Liver (tissue), 9 donors: ENCODE measurements around the gene EML6. TPM values are rescaled to one million over a fixed set of nuclear protein-coding genes. Genes with fewer than 3 reads are reported as not detected.

Experiments used
- DNase-seq: peaks from one replicate; pipeline ENCODE4 v3.0.0-alpha.2; 2017; ENCODE audit warnings: low spot score
- H3K27ac ChIP-seq, 2 donors: one replicate each; pipeline ENCODE4 v1.7.0; 2013; ENCODE audit warnings: inconsistent platforms in 2 of 2, low read length in 2 of 2, control low read depth in 1 of 2, low read depth in 1 of 2, mild to moderate bottlenecking in 1 of 2
- H3K27me3 ChIP-seq, 4 donors: one replicate each; pipeline versions ENCODE4 v1.6.1 to v1.7.0; 2013; ENCODE audit warnings: low read length in 3 of 4, inconsistent platforms in 1 of 4, mild to moderate bottlenecking in 1 of 4, moderate library complexity in 1 of 4; ENCODE audit not compliant: control insufficient read depth in 4 of 4, insufficient read depth in 4 of 4
- H3K36me3 ChIP-seq, 4 donors: one replicate each; pipeline versions ENCODE4 v1.6.1 to v1.7.0; 2013; ENCODE audit warnings: low read length in 3 of 4, mild to moderate bottlenecking in 3 of 4, low read depth in 1 of 4, moderate library complexity in 1 of 4; ENCODE audit not compliant: control insufficient read depth in 4 of 4, insufficient read depth in 3 of 4
- H3K4me1 ChIP-seq, 4 donors: one replicate each; pipeline versions ENCODE4 v1.6.1 to v1.7.0; 2013; ENCODE audit warnings: low read length in 3 of 4, mild to moderate bottlenecking in 3 of 4, moderate library complexity in 1 of 4; ENCODE audit not compliant: control insufficient read depth in 4 of 4, insufficient read depth in 4 of 4
- H3K4me3 ChIP-seq, 3 donors: one replicate each; pipeline versions ENCODE4 v1.6.1 to v1.7.0; 2013; ENCODE audit warnings: low read length in 3 of 3, control low read depth in 1 of 3, low read depth in 1 of 3, mild to moderate bottlenecking in 1 of 3
- H3K9ac ChIP-seq, 2 donors: one replicate each; pipeline ENCODE4 v1.7.0; 2013; ENCODE audit warnings: low read length in 2 of 2, mild to moderate bottlenecking in 2 of 2, moderate library complexity in 2 of 2, control low read depth in 1 of 2, low read depth in 1 of 2
- H3K9me3 ChIP-seq, 4 donors: one replicate each; pipeline versions ENCODE4 v1.6.1 to v1.7.0; 2013; ENCODE audit warnings: low read length in 3 of 4; ENCODE audit not compliant: control insufficient read depth in 4 of 4
- EGR1 ChIP-seq, 2 donors: IDR thresholded peaks; 2 replicates each; pipeline ENCODE4 v1.6.1; 2016 to 2018; ENCODE audit warnings: antibody characterized with exemption in 2 of 2, low read depth in 2 of 2
- FOXA1 ChIP-seq: IDR thresholded peaks from 2 replicates; pipeline ENCODE4 v1.6.1; 2016; ENCODE audit warnings: antibody characterized with exemption
- FOXA2 ChIP-seq: IDR thresholded peaks from 2 replicates; pipeline ENCODE4 v1.6.1; 2016; ENCODE audit warnings: antibody characterized with exemption
- GABPA ChIP-seq, 2 donors: IDR thresholded peaks in 1 of 2; conservative IDR thresholded peaks in 1 of 2; 2 replicates each; pipeline ENCODE4 v1.6.1; 2016; ENCODE audit warnings: antibody characterized with exemption in 2 of 2, mild to moderate bottlenecking in 1 of 2, moderate library complexity in 1 of 2
- HNF4A ChIP-seq, 2 donors: conservative IDR thresholded peaks; 2 replicates each; pipeline ENCODE4 v1.6.1; 2016; ENCODE audit warnings: antibody characterized with exemption in 2 of 2, mild to moderate bottlenecking in 2 of 2
- HNF4G ChIP-seq: IDR thresholded peaks from 2 replicates; pipeline ENCODE4 v1.6.1; 2016; ENCODE audit warnings: antibody characterized with exemption
- NR2F2 ChIP-seq: IDR thresholded peaks from 2 replicates; pipeline ENCODE4 v1.6.1; 2016; ENCODE audit warnings: antibody characterized with exemption
- RAD21 ChIP-seq, 2 donors: IDR thresholded peaks; 2 replicates each; pipeline ENCODE4 v1.6.1; 2016; ENCODE audit warnings: antibody characterized with exemption in 2 of 2, mild to moderate bottlenecking in 2 of 2
- RXRA ChIP-seq, 2 donors: IDR thresholded peaks; 2 replicates each; pipeline ENCODE4 v1.6.1; 2017 to 2018; ENCODE audit warnings: antibody characterized with exemption in 2 of 2, mild to moderate bottlenecking in 1 of 2
- SP1 ChIP-seq: IDR thresholded peaks from 2 replicates; pipeline ENCODE4 v1.6.1; 2018; ENCODE audit warnings: antibody characterized with exemption, mild to moderate bottlenecking
- TAF1 ChIP-seq: conservative IDR thresholded peaks from 2 replicates; pipeline ENCODE4 v1.6.1; 2016; ENCODE audit warnings: antibody characterized with exemption, mild to moderate bottlenecking
- WGBS: extraction: QIAGEN DNeasy Blood & Tissue Kit; methylation state at CpG from one replicate; pipeline ENCODE4 v1.1.7; 2013; 5-methylcytosine and 5-hydroxymethylcytosine counted together
- polyA plus RNA-seq, 2 donors: library from polyadenylated mRNA; stranded (reverse) in 1 of 2; unstranded in 1 of 2; fragments of 200-250 nt in 1 of 2; fragments of >200 nt in 1 of 2; fragmentation: Nextera tagmentation in 1 of 2; extraction: Ambion mirVana in 1 of 2; gene quantifications; one replicate each; pipeline versions ENCODE4 v1.2.1 to v1.2.3, GENCODE V29; 2013 to 2015
- total RNA-seq, 2 donors: library from RNA; depleted of rRNA; stranded (reverse); fragments of >200 nt; gene quantifications; one replicate each; pipeline ENCODE4 v1.2.3, GENCODE V29; 2014
- TF ChIP-seq, protein P1 (sequence below): IDR thresholded peaks from 2 replicates; pipeline ENCODE4 v1.6.1; 2016; ENCODE audit warnings: antibody characterized with exemption
- TF ChIP-seq, protein P2 (sequence below): fragments of 150-350 bp; IDR thresholded peaks from 2 replicates; pipeline ENCODE4 v1.5.1; 2017; ENCODE audit warnings: improper control_type of control experiment, low read depth, low read length; ENCODE audit not compliant: missing input control
- TF ChIP-seq, protein P3 (sequence below): IDR thresholded peaks from 2 replicates; pipeline ENCODE4 v1.6.1; 2016; ENCODE audit warnings: antibody characterized with exemption, mild to moderate bottlenecking
- TF ChIP-seq, protein P4 (sequence below): IDR thresholded peaks from 2 replicates; pipeline ENCODE4 v1.6.1; 2016; ENCODE audit warnings: antibody characterized with exemption
- donor health status: healthy.
- donor health status: healthy.
- donor health status: healthy.
- donor health status: healthy.
- donor health status: healthy.

The EML6 gene
- total and polyA plus RNA-seq, 4 donors = 0.33 to 3.0 (median 1.4) TPM

DNA sequence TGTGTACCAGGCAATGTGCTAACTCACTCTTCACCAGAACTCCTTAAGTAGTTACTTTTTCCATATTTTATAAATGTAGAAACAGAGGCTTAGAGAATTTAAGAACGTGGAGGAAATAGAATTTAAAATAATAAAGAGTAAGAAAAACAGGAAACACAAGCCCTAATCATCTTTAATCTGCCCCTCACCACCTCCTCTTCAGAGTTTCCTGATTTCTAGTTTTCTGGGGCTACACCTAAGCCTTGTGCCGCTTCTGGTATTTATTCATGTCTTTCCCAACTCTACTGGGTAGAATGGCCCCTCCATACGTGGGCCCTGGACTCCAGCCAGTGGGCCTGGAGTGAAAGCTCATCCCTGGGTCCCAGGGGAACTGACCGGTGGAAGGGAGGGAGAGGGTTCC is 241.4 kb downstream of the EML6 start (continued):
- TF ChIP-seq, protein P1, sequence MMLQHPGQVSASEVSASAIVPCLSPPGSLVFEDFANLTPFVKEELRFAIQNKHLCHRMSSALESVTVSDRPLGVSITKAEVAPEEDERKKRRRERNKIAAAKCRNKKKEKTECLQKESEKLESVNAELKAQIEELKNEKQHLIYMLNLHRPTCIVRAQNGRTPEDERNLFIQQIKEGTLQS = no peak
- TF ChIP-seq EGR1 (IDR thresholded peaks at IDR 0.05; ENCODE audit: low read depth in 2 of 2) = no peak
- TF ChIP-seq RXRA (IDR thresholded peaks at IDR 0.05) = no peak

DNA sequence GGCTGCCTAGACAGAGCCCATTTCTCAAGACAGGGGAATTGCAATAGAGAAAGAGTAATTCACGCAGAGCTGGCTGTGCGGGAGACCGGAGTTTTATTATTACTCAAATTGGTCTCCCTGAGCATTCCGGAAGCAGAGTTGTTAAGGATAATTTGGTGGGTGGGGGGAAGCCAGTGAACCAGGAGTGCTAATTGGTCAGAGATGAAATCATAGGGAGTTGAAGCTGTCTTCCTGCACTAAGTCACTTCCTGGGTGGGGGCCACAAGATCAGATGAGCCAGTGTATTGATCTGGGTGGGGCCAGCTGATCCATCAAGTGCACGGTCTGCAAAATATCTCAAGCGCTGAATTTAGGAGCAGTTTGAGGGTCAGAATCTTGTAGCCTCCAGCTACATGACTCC is 242.0 kb downstream of the EML6 start:
- TF ChIP-seq EGR1 (IDR thresholded peaks at IDR 0.05; ENCODE audit: low read depth in 2 of 2) (no peak), SP1 (no peak), NR2F2 (no peak), GABPA (IDR thresholded peaks at IDR 0.05 in 1 of 2, conservative IDR thresholded peaks at IDR 0.05 in 1 of 2) (no peak), HNF4A (conservative IDR thresholded peaks at IDR 0.05) (no peak), HNF4G (no peak), TAF1 (no peak), RAD21 (IDR thresholded peaks at IDR 0.05) (no peak), FOXA1 (no peak), FOXA2 (no peak)
- TF ChIP-seq, protein P2, sequence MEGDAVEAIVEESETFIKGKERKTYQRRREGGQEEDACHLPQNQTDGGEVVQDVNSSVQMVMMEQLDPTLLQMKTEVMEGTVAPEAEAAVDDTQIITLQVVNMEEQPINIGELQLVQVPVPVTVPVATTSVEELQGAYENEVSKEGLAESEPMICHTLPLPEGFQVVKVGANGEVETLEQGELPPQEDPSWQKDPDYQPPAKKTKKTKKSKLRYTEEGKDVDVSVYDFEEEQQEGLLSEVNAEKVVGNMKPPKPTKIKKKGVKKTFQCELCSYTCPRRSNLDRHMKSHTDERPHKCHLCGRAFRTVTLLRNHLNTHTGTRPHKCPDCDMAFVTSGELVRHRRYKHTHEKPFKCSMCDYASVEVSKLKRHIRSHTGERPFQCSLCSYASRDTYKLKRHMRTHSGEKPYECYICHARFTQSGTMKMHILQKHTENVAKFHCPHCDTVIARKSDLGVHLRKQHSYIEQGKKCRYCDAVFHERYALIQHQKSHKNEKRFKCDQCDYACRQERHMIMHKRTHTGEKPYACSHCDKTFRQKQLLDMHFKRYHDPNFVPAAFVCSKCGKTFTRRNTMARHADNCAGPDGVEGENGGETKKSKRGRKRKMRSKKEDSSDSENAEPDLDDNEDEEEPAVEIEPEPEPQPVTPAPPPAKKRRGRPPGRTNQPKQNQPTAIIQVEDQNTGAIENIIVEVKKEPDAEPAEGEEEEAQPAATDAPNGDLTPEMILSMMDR = no peak
- TF ChIP-seq, protein P3, sequence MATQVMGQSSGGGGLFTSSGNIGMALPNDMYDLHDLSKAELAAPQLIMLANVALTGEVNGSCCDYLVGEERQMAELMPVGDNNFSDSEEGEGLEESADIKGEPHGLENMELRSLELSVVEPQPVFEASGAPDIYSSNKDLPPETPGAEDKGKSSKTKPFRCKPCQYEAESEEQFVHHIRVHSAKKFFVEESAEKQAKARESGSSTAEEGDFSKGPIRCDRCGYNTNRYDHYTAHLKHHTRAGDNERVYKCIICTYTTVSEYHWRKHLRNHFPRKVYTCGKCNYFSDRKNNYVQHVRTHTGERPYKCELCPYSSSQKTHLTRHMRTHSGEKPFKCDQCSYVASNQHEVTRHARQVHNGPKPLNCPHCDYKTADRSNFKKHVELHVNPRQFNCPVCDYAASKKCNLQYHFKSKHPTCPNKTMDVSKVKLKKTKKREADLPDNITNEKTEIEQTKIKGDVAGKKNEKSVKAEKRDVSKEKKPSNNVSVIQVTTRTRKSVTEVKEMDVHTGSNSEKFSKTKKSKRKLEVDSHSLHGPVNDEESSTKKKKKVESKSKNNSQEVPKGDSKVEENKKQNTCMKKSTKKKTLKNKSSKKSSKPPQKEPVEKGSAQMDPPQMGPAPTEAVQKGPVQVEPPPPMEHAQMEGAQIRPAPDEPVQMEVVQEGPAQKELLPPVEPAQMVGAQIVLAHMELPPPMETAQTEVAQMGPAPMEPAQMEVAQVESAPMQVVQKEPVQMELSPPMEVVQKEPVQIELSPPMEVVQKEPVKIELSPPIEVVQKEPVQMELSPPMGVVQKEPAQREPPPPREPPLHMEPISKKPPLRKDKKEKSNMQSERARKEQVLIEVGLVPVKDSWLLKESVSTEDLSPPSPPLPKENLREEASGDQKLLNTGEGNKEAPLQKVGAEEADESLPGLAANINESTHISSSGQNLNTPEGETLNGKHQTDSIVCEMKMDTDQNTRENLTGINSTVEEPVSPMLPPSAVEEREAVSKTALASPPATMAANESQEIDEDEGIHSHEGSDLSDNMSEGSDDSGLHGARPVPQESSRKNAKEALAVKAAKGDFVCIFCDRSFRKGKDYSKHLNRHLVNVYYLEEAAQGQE = no peak
- TF ChIP-seq, protein P4, sequence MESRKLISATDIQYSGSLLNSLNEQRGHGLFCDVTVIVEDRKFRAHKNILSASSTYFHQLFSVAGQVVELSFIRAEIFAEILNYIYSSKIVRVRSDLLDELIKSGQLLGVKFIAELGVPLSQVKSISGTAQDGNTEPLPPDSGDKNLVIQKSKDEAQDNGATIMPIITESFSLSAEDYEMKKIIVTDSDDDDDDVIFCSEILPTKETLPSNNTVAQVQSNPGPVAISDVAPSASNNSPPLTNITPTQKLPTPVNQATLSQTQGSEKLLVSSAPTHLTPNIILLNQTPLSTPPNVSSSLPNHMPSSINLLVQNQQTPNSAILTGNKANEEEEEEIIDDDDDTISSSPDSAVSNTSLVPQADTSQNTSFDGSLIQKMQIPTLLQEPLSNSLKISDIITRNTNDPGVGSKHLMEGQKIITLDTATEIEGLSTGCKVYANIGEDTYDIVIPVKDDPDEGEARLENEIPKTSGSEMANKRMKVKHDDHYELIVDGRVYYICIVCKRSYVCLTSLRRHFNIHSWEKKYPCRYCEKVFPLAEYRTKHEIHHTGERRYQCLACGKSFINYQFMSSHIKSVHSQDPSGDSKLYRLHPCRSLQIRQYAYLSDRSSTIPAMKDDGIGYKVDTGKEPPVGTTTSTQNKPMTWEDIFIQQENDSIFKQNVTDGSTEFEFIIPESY = no peak
- Histone ChIP-seq H3K4me3 (no peak overlapping the region), H3K36me3 (peaks cover 0 to 4% (median 0%) of the 10 kb centered on the region in 4 donors), H3K27ac (no peak overlapping the region), H3K9me3 (no peaks in the 10 kb centered on the region), H3K9ac (no peak overlapping the region), H3K27me3 (no peaks in the 10 kb centered on the region), H3K4me1 (no peaks in the 10 kb centered on the region)
- DNase-seq = no peak
- WGBS = 96% methylated on average over 6 of the region's 6 CpGs
